NCI-H82 treated with DMSO at 0.1 percent for 48 hours (cell line): ENCODE measurements around the gene STXBP5L.
"Not testable (repeated sequence)": the region's sequence is repeated elsewhere in the genome, so short reads cannot be mapped to it uniquely, and the experiment has no call there.

Experiments
- DNase-seq: peaks from one replicate; lab custom pipeline; 2025; ENCODE audit not compliant: unreplicated experiment; lab: John Stamatoyannopoulos, UW

The STXBP5L gene

GRCh38 chr3:121018917-121019321, 110.9 kb downstream of the STXBP5L start:
- no peak for DNase-seq

DNA sequence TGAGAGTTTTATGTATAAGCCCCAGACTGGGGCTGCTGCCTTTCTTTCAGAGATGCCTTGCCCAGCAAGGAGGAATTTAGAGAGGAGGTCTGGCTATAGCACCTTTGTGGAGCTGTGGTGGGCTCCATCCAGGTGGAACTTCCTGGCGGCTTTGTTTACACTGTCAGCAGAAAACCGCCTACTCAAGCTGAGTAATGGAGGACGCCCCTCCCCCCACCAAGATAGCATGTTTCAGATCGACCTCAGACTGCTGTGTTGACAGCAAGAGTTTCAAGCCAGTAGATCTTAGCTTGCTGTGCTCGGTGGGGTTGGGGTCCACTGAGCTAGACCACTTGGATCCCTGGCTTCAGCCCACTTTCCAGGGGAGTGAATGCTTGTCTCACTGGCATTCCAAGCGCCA, 155.6 kb downstream of the STXBP5L start:
- DNase-seq = no peak

DNA sequence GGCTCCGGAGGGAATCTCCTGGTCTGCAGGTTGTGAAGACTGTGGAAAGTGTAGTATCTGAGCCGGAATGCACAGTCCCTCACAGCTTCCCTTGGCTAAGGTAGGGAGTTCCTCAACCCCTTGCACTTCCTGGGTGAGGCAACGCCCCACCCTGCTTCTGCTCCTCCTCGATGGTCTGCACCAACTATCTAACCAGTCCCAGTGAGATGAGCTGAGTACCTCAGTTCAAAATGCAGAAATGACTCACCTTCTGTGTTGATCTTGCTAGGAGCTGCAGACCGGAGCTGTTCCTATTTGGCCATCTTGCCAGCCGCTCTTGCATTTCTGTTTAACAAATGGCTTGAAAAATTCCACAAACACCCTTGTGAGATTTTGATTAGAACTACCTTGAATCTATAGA, 156.1 kb downstream of the STXBP5L start:
- no peak for DNase-seq

- DNase-seq = no peak
Observed at GRCh38 chr3:121072133-121072532, 164.1 kb downstream of the STXBP5L start.

DNA sequence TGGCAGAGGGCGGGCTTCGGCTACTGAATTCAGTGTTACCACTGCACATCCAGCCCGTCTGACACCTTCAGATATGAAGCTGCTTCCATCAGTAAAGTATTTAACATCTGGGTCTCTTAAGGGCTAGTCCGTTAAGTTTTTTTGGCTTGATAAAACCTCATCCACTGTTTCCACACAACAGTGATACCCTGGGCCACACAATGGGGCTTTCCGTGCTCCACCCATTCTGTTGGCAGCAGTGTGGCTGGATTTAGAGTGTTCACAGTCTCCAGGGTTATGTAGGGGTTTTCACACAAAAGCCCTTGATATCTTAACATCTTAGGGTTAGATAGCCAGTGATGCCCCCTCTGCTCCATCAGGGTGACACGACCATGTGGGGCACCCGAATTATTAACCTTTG, 165.0 kb downstream of the STXBP5L start:
- no peak for DNase-seq

DNA sequence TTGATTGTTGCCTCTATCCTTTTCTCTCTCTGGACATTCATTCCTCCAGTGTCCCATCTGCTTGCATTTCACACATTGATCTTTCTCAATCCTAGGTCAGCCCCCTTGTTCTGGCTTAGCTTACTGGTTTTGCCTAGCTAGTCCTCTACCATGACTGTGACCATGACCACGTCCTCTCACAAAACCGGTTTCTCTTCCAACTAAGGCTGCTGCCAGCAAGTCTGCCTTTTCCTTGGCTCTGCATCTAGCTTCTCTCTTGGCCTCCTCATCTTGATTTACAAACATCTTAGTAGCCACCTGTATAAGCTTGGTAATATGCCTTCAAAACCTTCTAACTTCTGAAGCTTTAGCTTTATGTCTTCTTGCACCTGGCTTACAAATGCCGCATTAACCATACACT, 167.2 kb downstream of the STXBP5L start:
- DNase-seq = no peak

- not testable (repeated sequence) for DNase-seq
Observed at GRCh38 chr3:121078378-121079101, 170.5 kb downstream of the STXBP5L start.

DNA sequence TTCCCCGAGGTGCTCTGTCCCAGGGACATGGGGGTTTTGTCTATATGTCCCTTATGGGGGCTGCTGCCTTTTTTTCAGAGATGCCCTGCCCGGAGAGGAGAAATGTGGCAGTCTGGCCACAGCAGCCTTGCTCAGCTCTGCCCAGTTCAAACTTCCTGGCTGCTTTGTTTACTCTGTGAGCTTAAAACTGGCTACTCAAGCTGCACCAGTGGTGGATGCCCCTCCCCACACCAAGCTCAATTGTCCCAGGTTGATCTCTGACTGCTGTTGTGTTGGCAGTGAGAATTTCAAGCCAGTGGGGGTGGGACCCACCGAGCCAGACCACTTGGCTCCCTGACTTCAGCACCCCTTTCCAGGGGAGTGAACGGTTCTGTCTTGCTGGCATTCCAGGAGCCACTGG, 188.9 kb downstream of the STXBP5L start:
- no peak for DNase-seq

DNA sequence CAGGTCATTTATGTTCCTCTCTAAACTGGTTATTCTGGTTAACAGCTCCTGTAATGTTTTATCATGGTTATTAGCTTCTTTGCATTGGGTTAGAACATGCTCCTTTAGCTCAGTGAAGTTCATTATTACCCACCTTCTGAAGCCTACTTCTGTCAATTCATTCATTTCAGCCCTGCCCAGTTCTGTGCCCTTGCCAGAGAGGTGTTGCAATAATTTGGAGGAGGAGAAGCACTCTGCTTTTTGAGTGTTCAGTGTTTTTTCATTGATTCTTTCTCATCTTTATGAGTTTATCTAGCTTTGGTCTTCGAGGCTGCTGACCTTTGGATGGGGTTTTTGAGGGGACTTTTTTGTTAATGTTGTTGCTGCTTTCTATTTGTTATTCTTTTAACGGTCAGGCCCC, 203.1 kb downstream of the STXBP5L start:
- DNase-seq = not testable (repeated sequence)

DNA sequence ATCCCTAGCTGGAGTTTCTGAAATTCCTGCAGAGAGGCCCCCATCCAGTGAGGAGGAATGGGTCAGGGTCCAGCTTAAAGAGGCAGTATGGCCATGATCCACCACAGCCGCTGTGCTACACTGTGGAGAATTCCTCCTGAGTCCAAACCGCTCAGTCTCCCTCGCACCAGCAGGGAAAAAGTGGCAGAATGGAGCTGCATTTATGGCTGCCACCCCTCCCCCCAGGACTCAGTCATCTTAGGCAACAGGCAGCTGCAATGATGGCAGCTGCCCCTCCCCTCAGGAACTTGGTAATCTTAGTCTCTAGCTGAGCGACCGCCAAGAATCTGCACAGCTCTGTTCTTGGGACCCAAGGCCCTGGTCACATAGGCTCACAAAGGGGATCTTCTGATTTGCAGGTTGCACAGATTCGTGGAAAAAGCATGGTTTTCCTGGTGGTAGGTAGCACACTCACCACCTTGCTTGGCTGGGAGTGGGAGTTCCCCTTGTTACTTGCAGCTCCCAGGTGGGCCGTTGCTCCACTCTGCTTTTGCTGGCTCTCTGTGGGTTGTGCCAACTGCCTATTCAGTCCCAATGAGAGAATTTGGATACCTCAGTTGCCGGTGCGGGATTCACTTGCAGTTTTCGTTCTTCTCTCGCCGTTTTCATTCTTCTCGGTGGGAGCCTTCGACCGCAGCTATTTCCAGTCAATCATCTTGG, 204.1 kb downstream of the STXBP5L start:
- DNase-seq = no peak

GRCh38 chr3:121126033-121126706, 218.2 kb downstream of the STXBP5L start:
- DNase-seq = no peak

- DNase-seq = no peak
Observed at GRCh38 chr3:121126707-121127035, 218.7 kb downstream of the STXBP5L start.

DNA sequence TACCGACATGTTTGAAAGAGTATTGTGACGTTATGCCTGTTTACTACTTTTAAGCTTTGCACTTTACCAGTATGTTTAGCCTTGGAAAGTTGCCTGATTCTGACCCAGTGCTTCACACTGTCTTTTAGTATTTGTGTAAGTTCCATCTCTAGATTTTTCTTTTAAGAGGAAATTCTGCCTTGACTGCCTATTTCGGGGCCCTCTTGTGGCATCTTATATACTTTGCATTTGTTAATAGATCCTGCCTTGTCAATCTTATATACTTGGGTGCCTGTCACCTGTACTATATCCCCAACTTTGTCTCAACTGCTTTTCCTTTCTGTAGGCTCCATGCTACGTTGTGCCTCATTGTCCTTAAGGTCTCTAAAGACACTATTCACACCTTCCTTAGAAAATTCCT, 244.6 kb downstream of the STXBP5L start:
- DNase-seq = no peak

DNA sequence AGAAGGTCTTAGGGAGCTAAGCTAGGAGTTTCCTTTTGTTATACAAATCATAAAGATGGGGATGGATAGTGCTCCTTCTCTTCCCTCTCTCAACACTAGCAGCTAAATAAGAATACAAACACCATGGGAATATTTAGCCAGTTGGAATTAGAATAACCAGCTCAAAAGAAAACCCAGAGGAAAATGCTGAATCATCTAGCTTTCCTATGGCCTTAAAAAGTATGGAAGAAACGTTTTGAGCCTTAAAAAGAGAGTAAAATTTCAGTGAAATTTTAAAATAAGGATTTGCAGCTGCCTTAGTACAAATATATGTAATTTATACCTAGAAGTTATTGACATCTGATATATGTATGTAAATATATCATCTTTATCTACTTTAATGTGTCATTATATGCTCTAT, 245.8 kb downstream of the STXBP5L start:
- DNase-seq = no peak

DNA sequence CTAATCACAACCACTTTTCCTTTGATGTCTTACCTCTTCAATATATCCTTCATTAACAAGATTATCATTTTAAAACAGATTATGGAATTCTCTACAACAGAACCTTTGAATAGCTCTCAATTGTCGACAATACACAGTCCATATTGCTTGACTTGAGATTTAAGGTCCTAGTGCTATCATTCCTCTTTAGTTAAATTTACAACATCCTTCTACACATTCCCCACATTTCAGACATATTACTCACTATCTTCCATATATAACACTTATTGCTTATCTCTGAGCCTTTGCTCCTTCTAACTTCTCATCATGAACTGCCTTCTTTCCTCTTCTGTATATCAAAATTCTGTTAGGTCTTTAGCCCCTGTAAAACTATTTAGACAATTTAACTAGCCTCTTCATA, 247.0 kb downstream of the STXBP5L start:
- DNase-seq = no peak

- DNase-seq = no peak
Observed at GRCh38 chr3:121165397-121165837, 257.4 kb downstream of the STXBP5L start.

GRCh38 chr3:121167374-121168139, 259.6 kb downstream of the STXBP5L start:
- no peak for DNase-seq

DNA sequence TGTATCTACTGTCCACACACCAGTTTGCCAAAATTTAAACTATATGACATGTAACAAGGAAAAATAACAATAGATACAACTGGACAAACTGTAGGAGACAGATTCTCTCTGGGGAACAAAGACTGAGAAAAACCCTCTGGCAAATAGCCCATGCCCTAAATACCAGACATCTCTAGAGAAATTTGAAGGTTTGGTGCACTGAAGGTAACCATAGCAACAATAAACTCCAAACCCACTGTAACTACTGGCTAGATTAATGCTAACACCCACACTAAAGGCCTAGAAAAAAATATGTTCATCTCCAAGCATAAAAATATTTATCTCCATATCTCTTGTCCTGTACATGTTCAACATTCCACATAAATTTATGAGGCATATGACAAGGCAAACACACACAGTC, 267.1 kb downstream of the STXBP5L start:
- DNase-seq = no peak

DNA sequence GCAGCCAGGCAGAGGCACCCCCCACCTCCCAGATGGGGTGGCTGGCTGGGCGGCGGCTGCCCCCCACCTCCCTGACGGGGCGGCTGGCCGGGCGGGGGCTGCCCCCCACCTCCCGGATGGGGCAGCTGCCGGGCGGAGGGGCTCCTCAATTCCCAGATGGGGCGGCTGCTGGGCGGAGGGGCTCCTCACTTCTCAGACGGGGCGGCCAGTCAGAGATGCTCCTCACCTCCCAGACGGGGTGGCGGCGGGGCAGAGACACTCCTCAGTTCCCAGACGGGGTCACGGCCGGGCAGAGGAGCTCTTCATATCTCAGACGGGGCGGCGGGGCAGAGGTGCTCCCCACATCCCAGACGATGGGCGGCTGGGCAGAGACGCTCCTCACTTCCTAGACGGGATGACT, 282.6 kb downstream of the STXBP5L start:
- DNase-seq = not testable (repeated sequence)

- DNase-seq = no peak
Observed at GRCh38 chr3:121202573-121202972, 294.6 kb downstream of the STXBP5L start.

- DNase-seq = no peak
Observed at GRCh38 chr3:121223116-121223515, 315.1 kb downstream of the STXBP5L start.
